ENCODE data around the gene ZNF681.

DNA sequence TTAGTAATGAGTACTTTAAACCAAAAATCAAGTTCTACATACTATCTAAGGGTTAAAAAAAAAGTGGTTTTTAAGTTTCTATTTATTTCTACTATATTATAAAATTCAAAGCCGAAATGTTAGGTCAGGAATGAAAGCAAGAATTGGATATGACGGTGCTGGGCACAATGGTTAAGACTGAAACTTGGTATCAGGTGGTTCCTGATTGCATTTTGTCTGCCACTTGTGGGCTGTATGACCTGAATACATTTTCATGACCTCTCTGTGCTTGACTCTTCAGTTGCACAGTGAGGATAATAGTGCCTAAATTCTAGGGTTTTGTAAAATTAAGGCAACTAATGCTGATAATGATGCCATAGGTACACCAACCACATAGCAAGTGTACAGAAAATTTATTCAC, 49.3 kb downstream of the ZNF681 start:
- TF ChIP-seq TAF1 (IDR thresholded peaks at IDR 0.05; ENCODE audit: borderline replicate concordance, low read depth, low read length) (no peak), POLR2A (IDR thresholded peaks at IDR 0.05; ENCODE audit: low read depth, low read length) (no peak), POLR2AphosphoS5 (IDR thresholded peaks at IDR 0.05; ENCODE audit: low read depth, low read length) (no peak)
